Psoas muscle (tissue), 8 donors: ENCODE measurements around the gene TMEM8B. TPM values are rescaled to one million over a fixed set of nuclear protein-coding genes. Genes with fewer than 3 reads are reported as not detected.
"Not testable (repeated sequence)": the region's sequence is repeated elsewhere in the genome, so short reads cannot be mapped to it uniquely, and the experiment has no call there.

Source experiments
- ATAC-seq, 4 donors: fragments of 200-7000 bp; cut with Tn5 transposase; one replicate each; pipeline ENCODE4 v1.9.1; 2020; ENCODE audit warnings: moderate library complexity in 3 of 4, mild to moderate bottlenecking in 2 of 4
- DNase-seq, 2 donors: peaks; one replicate each; pipeline ENCODE4 v3.0.0-alpha.2; 2020
- H3K27ac ChIP-seq: fragments of 200-600 bp; one replicate; pipeline ENCODE4 v1.8.0; 2022
- H3K27me3 ChIP-seq, 3 donors: fragments of 200-600 bp in 1 of 3; one replicate each; pipeline versions ENCODE4 v1.6.1 to v1.8.0; 2013 to 2022; ENCODE audit warnings: low read length in 2 of 3, mild to moderate bottlenecking in 2 of 3, moderate library complexity in 1 of 3; ENCODE audit not compliant: insufficient read depth in 3 of 3
- H3K36me3 ChIP-seq, 2 donors: fragments of 200-600 bp in 1 of 2; one replicate each; pipeline versions ENCODE4 v1.6.1 to v1.8.0; 2013 to 2022; ENCODE audit warnings: low read depth in 1 of 2, mild to moderate bottlenecking in 1 of 2, moderate library complexity in 1 of 2; ENCODE audit not compliant: insufficient read depth in 1 of 2
- H3K4me1 ChIP-seq: fragments of 200-600 bp; one replicate; pipeline ENCODE4 v1.8.0; 2022
- H3K4me3 ChIP-seq: fragments of 200-600 bp; one replicate; pipeline ENCODE4 v1.8.0; 2022; ENCODE audit warnings: mild to moderate bottlenecking
- H3K9me3 ChIP-seq: fragments of 200-600 bp; one replicate; pipeline ENCODE4 v1.8.0; 2022
- WGBS, 3 donors: extraction: QIAGEN DNeasy Blood & Tissue Kit; methylation state at CpG; one replicate each; pipeline versions ENCODE4 v1.1.6 to v1.1.7; 2013; 5-methylcytosine and 5-hydroxymethylcytosine counted together
- intact Hi-C, 2 donors: fragments of 100-400 bp; cut with DNase I; formaldehyde crosslinking; loops; one replicate each; pipeline versions ENCODE4 v1.11.0 to v1.14.2; 2022
- polyA plus RNA-seq, 3 donors: library from polyadenylated mRNA; stranded (reverse); fragments of 200-250 nt; gene quantifications; one replicate each; pipeline ENCODE4 v1.2.3, GENCODE V29; 2013
- total RNA-seq, 4 donors: library from RNA; stranded (reverse); fragmentation: NEBNext Ultra II Directional in 2 of 4; extraction: Animal tissue kit (Norgen Biotek cat#: 25700) in 2 of 4; gene quantifications; one replicate each; pipeline versions ENCODE4 v1.2.1 to v1.2.4, GENCODE V29; 2021 to 2023
- TF ChIP-seq, protein P1 (sequence below): fragments of 200-600 bp; IDR thresholded peaks from one replicate; pipeline ENCODE4 v1.8.0; 2022; ENCODE audit warnings: antibody characterized with exemption
- donor health status: healthy with polysubstance abuse.
- donor health status: DM: no; HTN: no; CAD: no; lungs with moderate emphysema.
- donor health status: Bipolar disorder and iron deficiency.
- donor health status: healthy.
- donor health status: DM: yes; HTN: yes; CAD: no.
- donor health status: DM: no; HTN: no; CAD: no.
- donor health status: DM: no; HTN: no; CAD: no.
- donor health status: DM: yes; HTN: yes; CAD: no.

Gene TMEM8B
- total and polyA plus RNA-seq, 7 donors, result 2.8 to 18.5 (median 8.9) TPM

DNA sequence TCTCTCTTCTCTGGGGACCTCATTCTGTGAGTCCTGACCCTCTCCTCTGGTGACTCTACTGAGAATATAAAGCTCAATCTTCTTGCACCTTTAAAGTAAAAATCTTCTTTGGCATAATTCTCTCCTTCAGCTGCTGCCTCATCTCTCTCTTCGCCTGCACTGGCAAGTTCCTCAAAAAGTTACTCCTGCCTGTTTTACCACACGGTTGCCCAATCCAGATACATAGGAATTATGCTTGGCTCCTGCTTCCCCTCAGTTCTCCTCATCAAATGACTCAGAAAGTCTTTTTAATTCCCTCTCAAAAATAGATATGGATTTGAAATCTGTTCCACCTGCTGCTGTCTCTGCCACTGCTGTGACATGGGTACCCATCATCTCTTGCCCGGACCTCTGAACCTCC is 62.6 kb downstream of the TMEM8B start:
- Histone ChIP-seq H3K4me3 (no peak overlapping the region), H3K27ac (no peak overlapping the region), H3K4me1 (no peaks in the 10 kb centered on the region), H3K9me3 (no peaks in the 10 kb centered on the region), H3K27me3 (peaks cover 0 to 9% (median 1%) of the 10 kb centered on the region in 3 donors), H3K36me3 (no peaks in the 10 kb centered on the region)
- ATAC-seq, result no peak
- DNase-seq, result no peak
- WGBS, 3 donors, result 78 to 87% (median 83%) methylated on average over 3 of the region's 3 CpGs
- TF ChIP-seq, protein P1, sequence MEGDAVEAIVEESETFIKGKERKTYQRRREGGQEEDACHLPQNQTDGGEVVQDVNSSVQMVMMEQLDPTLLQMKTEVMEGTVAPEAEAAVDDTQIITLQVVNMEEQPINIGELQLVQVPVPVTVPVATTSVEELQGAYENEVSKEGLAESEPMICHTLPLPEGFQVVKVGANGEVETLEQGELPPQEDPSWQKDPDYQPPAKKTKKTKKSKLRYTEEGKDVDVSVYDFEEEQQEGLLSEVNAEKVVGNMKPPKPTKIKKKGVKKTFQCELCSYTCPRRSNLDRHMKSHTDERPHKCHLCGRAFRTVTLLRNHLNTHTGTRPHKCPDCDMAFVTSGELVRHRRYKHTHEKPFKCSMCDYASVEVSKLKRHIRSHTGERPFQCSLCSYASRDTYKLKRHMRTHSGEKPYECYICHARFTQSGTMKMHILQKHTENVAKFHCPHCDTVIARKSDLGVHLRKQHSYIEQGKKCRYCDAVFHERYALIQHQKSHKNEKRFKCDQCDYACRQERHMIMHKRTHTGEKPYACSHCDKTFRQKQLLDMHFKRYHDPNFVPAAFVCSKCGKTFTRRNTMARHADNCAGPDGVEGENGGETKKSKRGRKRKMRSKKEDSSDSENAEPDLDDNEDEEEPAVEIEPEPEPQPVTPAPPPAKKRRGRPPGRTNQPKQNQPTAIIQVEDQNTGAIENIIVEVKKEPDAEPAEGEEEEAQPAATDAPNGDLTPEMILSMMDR, result no peak
- intact Hi-C loops, result no loop called here

DNA sequence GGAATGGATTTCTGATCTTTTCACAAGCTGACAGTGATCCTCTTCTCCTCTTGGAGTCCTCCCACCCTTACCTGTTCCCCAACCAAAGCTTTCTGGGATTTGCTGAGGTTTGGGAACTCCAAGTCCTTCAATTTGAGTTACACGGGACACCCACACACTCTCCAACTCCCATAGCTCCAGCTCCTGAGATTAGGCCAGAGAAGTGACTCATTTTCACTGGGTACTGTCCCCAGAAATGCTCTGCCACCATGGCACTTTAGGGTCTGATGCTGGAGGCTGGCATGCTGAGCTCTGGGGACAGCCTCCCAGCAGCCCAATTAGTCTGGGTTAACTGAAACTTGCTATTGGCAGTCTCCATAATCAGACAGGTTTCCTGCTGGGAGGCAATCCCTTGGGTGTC is 63.0 kb downstream of the TMEM8B start:
- Histone ChIP-seq H3K4me3 (no peak overlapping the region), H3K4me1 (no peaks in the 10 kb centered on the region), H3K9me3 (no peaks in the 10 kb centered on the region), H3K27ac (no peak overlapping the region), H3K27me3 (peaks cover 0 to 9% (median 1%) of the 10 kb centered on the region in 3 donors), H3K36me3 (no peaks in the 10 kb centered on the region)
- 70 to 100% (median 79%) methylated on average over 1 of the region's 1 CpG for WGBS, 3 donors
- ATAC-seq, result no peak
- intact Hi-C loops, result no loop called here
- DNase-seq, result no peak
- TF ChIP-seq, protein P1, result no peak

DNA sequence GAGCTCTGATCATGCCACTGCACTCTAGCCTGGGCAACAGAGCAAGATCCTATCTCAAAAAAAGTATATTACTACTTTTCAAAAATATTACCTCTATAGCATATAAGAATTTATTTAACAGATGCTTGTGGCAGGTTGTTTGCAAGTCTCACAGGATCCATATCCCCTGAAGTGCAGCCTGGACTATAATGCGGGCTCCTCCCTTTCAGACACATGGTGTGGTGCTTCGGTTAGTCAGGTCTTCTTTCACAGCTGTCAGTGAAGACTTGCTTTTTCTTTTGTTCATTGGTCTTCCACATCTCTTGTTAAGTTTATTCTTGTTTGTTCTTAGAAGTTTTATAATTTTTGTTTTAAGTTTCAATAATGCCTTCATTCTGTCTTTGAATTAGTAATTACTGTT is 67.5 kb downstream of the TMEM8B start:
- TF ChIP-seq, protein P1, result no peak
- intact Hi-C loops, result no loop called here
- H3K36me3 ChIP-seq, result no peaks in the 10 kb centered on the region
- H3K27ac ChIP-seq, result no peak overlapping the region
- WGBS, 3 donors, result 94 to 96% (median 95%) methylated on average over 2 of the region's 2 CpGs
- no peak overlapping the region for H3K4me3 ChIP-seq
- ATAC-seq (no peak), DNase-seq (no peak)
- no peaks in the 10 kb centered on the region for H3K9me3 ChIP-seq
- peaks cover 0 to 5% (median 1%) of the 10 kb centered on the region in 3 donors for H3K27me3 ChIP-seq
- H3K4me1 ChIP-seq, result no peaks in the 10 kb centered on the region

GRCh38 chr9:35897376-35898099 is 68.5 kb downstream of the TMEM8B start:
- WGBS, 3 donors, result 86 to 90% (median 86%) methylated on average over 7 of the region's 7 CpGs
- not testable (repeated sequence) for H3K4me1 ChIP-seq

DNA sequence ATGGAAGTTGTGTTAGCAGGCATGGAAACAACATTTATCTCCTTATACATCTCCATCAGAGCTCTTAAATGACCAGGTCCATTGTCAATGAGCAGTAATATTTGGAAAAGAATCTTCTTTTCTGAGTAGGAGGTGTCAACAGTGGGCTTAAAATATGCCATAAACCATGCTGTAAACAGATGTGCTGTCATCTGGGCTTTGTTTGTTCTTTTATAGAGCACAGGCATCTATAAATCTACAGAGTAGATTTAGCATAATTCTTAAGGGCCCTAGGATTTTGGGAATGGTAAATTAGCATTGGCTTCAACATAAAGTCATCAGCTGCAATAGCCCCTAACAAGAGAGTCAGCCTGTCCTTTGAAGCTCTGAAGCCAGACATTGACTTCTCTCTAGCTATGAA is 69.3 kb downstream of the TMEM8B start:
- Histone ChIP-seq H3K9me3 (no peaks in the 10 kb centered on the region), H3K27me3 (peaks cover 0 to 2% (median 1%) of the 10 kb centered on the region in 3 donors), H3K36me3 (no peaks in the 10 kb centered on the region), H3K4me3 (no peak overlapping the region), H3K4me1 (no peaks in the 10 kb centered on the region), H3K27ac (no peak overlapping the region)
- TF ChIP-seq, protein P1, result no peak
- ATAC-seq (no peak), DNase-seq (no peak)
- intact Hi-C loops, result no loop called here

More at GRCh38 chr9:35897376-35898099, 68.5 kb downstream of the TMEM8B start:
- H3K9me3 ChIP-seq, H3K4me3 ChIP-seq, ATAC-seq, intact Hi-C loops, DNase-seq, H3K36me3 ChIP-seq, H3K27me3 ChIP-seq, H3K27ac ChIP-seq: not testable (repeated sequence)
